H1 (cell line): ENCODE data around the gene ELP5. TPM values are rescaled to one million over a fixed set of nuclear protein-coding genes. Genes with fewer than 3 reads are reported as not detected.

Experiments used
- ASH2L ChIP-seq: fragments of 200-600, 300-600 bp; sonication (generic); IDR thresholded peaks from one replicate; pipeline ENCODE4 v1.7.1; 2017; ENCODE audit warnings: low read length
- ATF2 ChIP-seq: IDR thresholded peaks from 2 replicates; pipeline ENCODE4 v1.6.1; 2012; ENCODE audit warnings: low read length, inconsistent platforms
- BCL11A ChIP-seq, 2 experiments: IDR thresholded peaks; one replicate each; pipeline ENCODE4 v1.6.1; 2011; ENCODE audit warnings: low read depth in 2 of 2, low read length in 2 of 2, mild to moderate bottlenecking in 2 of 2
- CBX5 ChIP-seq: fragments of 300-800, 300-1000 bp; sonication (generic); IDR thresholded peaks from 2 replicates; pipeline ENCODE4 v1.7.1; 2016; ENCODE audit warnings: antibody characterized with exemption, low read length, low read depth
- CREB1 ChIP-seq: IDR thresholded peaks from 2 replicates; pipeline ENCODE4 v1.6.1; 2012; ENCODE audit warnings: inconsistent platforms
- CTCF ChIP-seq, 3 experiments: IDR thresholded peaks; 1 replicate in 2 of 3; 2 replicates in 1 of 3; pipeline versions ENCODE4 v1.5.1 to v1.6.1; 2011; ENCODE audit warnings: low read length in 3 of 3, mild to moderate bottlenecking in 3 of 3, inconsistent platforms in 2 of 3, low read depth in 1 of 3, moderate library complexity in 1 of 3; ENCODE audit not compliant: insufficient read depth in 1 of 3; ENCODE audit errors: control extremely low read depth in 1 of 3
- EGR1 ChIP-seq: IDR thresholded peaks from 2 replicates; pipeline ENCODE4 v1.6.1; 2011; ENCODE audit warnings: low read depth, low read length, borderline replicate concordance
- EZH2 ChIP-seq: fragments of 200-600 bp; sonication (generic); IDR thresholded peaks from 2 replicates; pipeline ENCODE4 v1.7.1; 2012; ENCODE audit warnings: low read depth, mild to moderate bottlenecking, moderate library complexity, low read length, inconsistent platforms; ENCODE audit not compliant: severe bottlenecking
- KDM1A ChIP-seq: fragments of 200-600, 300-600 bp; sonication (generic); IDR thresholded peaks from 2 replicates; pipeline ENCODE4 v1.7.1; 2016; ENCODE audit warnings: mild to moderate bottlenecking, low read length, borderline replicate concordance
- POLR2A ChIP-seq, 2 experiments: IDR thresholded peaks; 1 replicate in 1 of 2; 2 replicates in 1 of 2; pipeline ENCODE4 v1.6.1; 2011; ENCODE audit warnings: low read depth in 2 of 2, low read length in 2 of 2, mild to moderate bottlenecking in 2 of 2; ENCODE audit errors: control extremely low read depth in 1 of 2
- POLR2AphosphoS5 ChIP-seq: IDR thresholded peaks from 2 replicates; pipeline ENCODE4 v1.6.1; 2011; ENCODE audit warnings: low read depth, low read length
- RFX5 ChIP-seq: IDR thresholded peaks from 2 replicates; pipeline ENCODE4 v1.6.1; 2011; ENCODE audit warnings: low read depth, low read length, improper control_type of control experiment, borderline replicate concordance
- SIN3A ChIP-seq, 2 experiments: IDR thresholded peaks in 1 of 2; conservative IDR thresholded peaks in 1 of 2; 2 replicates each; pipeline ENCODE4 v1.6.1; 2011 to 2012; ENCODE audit warnings: low read length in 2 of 2, improper control_type of control experiment in 1 of 2, low read depth in 1 of 2, mild to moderate bottlenecking in 1 of 2
- SP1 ChIP-seq: IDR thresholded peaks from 2 replicates; pipeline ENCODE4 v1.6.1; 2011; ENCODE audit warnings: low read depth, low read length
- SRF ChIP-seq: IDR thresholded peaks from 2 replicates; pipeline ENCODE4 v1.6.1; 2011; ENCODE audit warnings: mild to moderate bottlenecking, low read depth, low read length, moderate library complexity
- SUZ12 ChIP-seq: fragments of 200-600 bp; sonication (generic); IDR thresholded peaks from 2 replicates; pipeline ENCODE4 v1.6.1; 2012; ENCODE audit warnings: mild to moderate bottlenecking, inconsistent platforms, low read length, moderate library complexity, mixed read lengths
- TAF1 ChIP-seq: IDR thresholded peaks from 2 replicates; pipeline ENCODE4 v1.6.1; 2011; ENCODE audit warnings: mild to moderate bottlenecking, low read depth, low read length
- TAF7 ChIP-seq: optimal IDR thresholded peaks from 2 replicates; pipeline ENCODE3; 2011; ENCODE audit warnings: low read depth, mild to moderate bottlenecking, inconsistent platforms, low read length, moderate library complexity, borderline replicate concordance
- TBP ChIP-seq: IDR thresholded peaks from 2 replicates; pipeline ENCODE4 v1.6.1; 2011; ENCODE audit warnings: low read depth, low read length, improper control_type of control experiment
- YY1 ChIP-seq: IDR thresholded peaks from 2 replicates; pipeline ENCODE4 v1.6.1; 2011; ENCODE audit warnings: low read depth, mild to moderate bottlenecking, low read length
- polyA plus RNA-seq, 7 experiments: library from polyadenylated mRNA; depleted of rRNA in 3 of 7; stranded (reverse) in 5 of 7; unstranded in 2 of 7; fragments of >200 nt in 5 of 7; fragments of 200-250 nt in 2 of 7; gene quantifications; 1 replicate in 5 of 7; 2 replicates in 1 of 7; 4 replicates in 1 of 7; pipeline versions ENCODE4 v1.2.1 to v1.2.3, GENCODE V29; 2011 to 2013; ENCODE audit warnings: missing spikeins in 2 of 7, mixed read lengths in 2 of 7
- total RNA-seq: library from RNA; stranded (reverse); fragmentation: NEBNext Ultra II Directional; extraction: Animal tissue kit (Norgen Biotek cat#: 25700); gene quantifications from 2 replicates; pipeline ENCODE4 v1.2.1, GENCODE V29; 2021

ELP5 gene
- total and polyA plus RNA-seq, 2 of the 8 experiments (the other 6 are each of a cell fraction or from before 2014, with no cell fraction given): 75.4 to 107 TPM

- TF ChIP-seq POLR2AphosphoS5: peak; percentile 92; the same call in 1 of the 2 replicates
- peak in 2 of 3 experiments; percentile 20 to 28; a peak in 2 of 4 replicates for TF ChIP-seq CTCF (IDR thresholded peaks at IDR 0.05; ENCODE audit: control extremely low read depth in 1 of 3, insufficient read depth in 1 of 3, low read depth in 1 of 3, low read length in 3 of 3)
- TF ChIP-seq SRF: 0 out of 2 replicates have a peak, but pooled peaks have one; percentile 3
- TF ChIP-seq EZH2: no peak
- TF ChIP-seq RFX5: no peak
- TF ChIP-seq SP1: no peak
- peak; percentile 99 for TF ChIP-seq EGR1
- TF ChIP-seq CREB1: peak; percentile 97
- peak; percentile 95 for TF ChIP-seq ASH2L
- TF ChIP-seq TBP: peak; percentile 77; the same call in 1 of the 2 replicates
- TF ChIP-seq CBX5: no peak
- TF ChIP-seq BCL11A (IDR thresholded peaks at IDR 0.05; ENCODE audit: low read depth in 2 of 2, low read length in 2 of 2): no peak
- TF ChIP-seq ATF2: peak; percentile 88; the same call in 1 of the 2 replicates
- peak; percentile 22; the same call in 1 of the 2 replicates for TF ChIP-seq KDM1A
- TF ChIP-seq SIN3A (conservative IDR thresholded peaks at IDR 0.05 in 1 of 2, IDR thresholded peaks at IDR 0.05 in 1 of 2; ENCODE audit: low read depth in 1 of 2, low read length in 2 of 2): peak; percentile 67 to 89; a peak in 1 of 4 replicates
- TF ChIP-seq TAF7: peak; percentile 77
- TF ChIP-seq SUZ12: no peak
- peak in 1 of 2 experiments; percentile 91; a peak in 2 of 3 replicates for TF ChIP-seq POLR2A (IDR thresholded peaks at IDR 0.05; ENCODE audit: control extremely low read depth in 1 of 2, low read depth in 2 of 2, low read length in 2 of 2)
- peak; percentile 80 for TF ChIP-seq TAF1
- TF ChIP-seq YY1: no peak
Measured at GRCh38 chr17:7252176-7253043, at the start of gene ELP5 (continued).
